ENCODE results near the gene TSC2.
A peak's percentile ranks its signal among the peaks of the same experiment; 100 is the strongest.

Gene TSC2

GRCh38 chr16:2005646-2006045 lies 42.1 kb upstream of the TSC2 start:
- peak overlapping the region in 4 of 7 experiments; percentile 19 to 65 (median 48) for H3K4me3 ChIP-seq (ENCODE audit: control insufficient read depth in 1 of 7, extremely low read depth in 1 of 7, insufficient read depth in 4 of 7, low read depth in 2 of 7, low read length in 6 of 7)
- peaks cover 7 to 69% (median 62%) of the 10 kb centered on the region in 4 experiments for H3K4me1 ChIP-seq (ENCODE audit: control extremely low read depth in 1 of 4, control insufficient read depth in 4 of 4, insufficient read depth in 4 of 4, low read length in 3 of 4)
- peak; percentile 86 to 92 (median 91) for DNase-seq
- 20% methylated on average over 13 of the region's 21 CpGs for WGBS (ENCODE audit: insufficient coverage)
- ChIA-PET CTCF (interaction anchor here (0.6 to 6.9 kb wide), 18 partner anchors 9 to 511 kb away, joined by 3 to 80 read pairs (median 4); partner anchors contain the start of genes NPW, RAB26 and TRAF7), POLR2A (interaction anchor here (3.4 kb wide), 1 partner anchor 149 kb away, joined by 15 read pairs; the partner anchor contains the start of gene TRAF7)
- H3K27me3 ChIP-seq (replicated peaks in 2 of 5; ENCODE audit: control insufficient read depth in 4 of 5, insufficient read depth in 5 of 5, low read length in 4 of 5) = no peaks in the 10 kb centered on the region
- H3K27ac ChIP-seq (ENCODE audit: insufficient read depth in 1 of 2, low read depth in 1 of 2, low read length in 2 of 2, poor library complexity in 1 of 2, severe bottlenecking in 2 of 2) = peak overlapping the region in 1 of 2 experiments; percentile 91
- H3K9me3 ChIP-seq (ENCODE audit: control extremely low read depth in 1 of 5, control insufficient read depth in 4 of 5, insufficient read depth in 2 of 5, low read depth in 1 of 5, low read length in 4 of 5) = no peaks in the 10 kb centered on the region
- H3K36me3 ChIP-seq (ENCODE audit: control insufficient read depth in 4 of 4, insufficient read depth in 4 of 4, low read length in 3 of 4) = peaks cover 0 to 51% (median 25%) of the 10 kb centered on the region in 4 experiments

DNA sequence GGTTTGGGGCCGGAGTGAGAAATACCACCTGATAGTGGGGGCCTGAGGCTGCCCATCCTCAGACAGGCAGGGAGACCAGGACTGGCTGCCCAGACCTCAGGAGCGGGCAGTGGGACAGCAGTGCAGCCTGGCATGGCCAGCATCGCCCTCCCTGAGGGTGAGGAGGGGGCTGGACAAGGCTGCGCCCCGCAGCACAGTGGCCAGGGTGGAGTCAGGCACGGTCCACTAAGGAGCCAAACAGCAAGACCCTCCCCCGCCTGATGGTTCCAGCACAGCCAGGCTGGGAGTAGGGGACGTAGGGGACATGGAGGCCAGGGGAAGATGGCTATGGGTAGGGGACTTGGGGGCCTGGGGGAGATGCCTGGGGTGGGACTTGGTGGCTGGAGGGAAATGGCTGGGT lies 41.5 kb upstream of the TSC2 start:
- WGBS (ENCODE audit: insufficient coverage) = 97% methylated on average over 7 of the region's 8 CpGs
- Histone ChIP-seq H3K4me1 (ENCODE audit: control extremely low read depth in 1 of 4, control insufficient read depth in 4 of 4, insufficient read depth in 4 of 4, low read length in 3 of 4) (peaks cover 7 to 69% (median 63%) of the 10 kb centered on the region in 4 experiments), H3K36me3 (ENCODE audit: control insufficient read depth in 4 of 4, insufficient read depth in 4 of 4, low read length in 3 of 4) (peaks cover 0 to 44% (median 20%) of the 10 kb centered on the region in 4 experiments), H3K4me3 (ENCODE audit: control insufficient read depth in 1 of 7, extremely low read depth in 1 of 7, insufficient read depth in 4 of 7, low read depth in 2 of 7, low read length in 6 of 7) (peak overlapping the region in 2 of 7 experiments; percentile 11 to 47), H3K27me3 (replicated peaks in 2 of 5; ENCODE audit: control insufficient read depth in 4 of 5, insufficient read depth in 5 of 5, low read length in 4 of 5) (no peaks in the 10 kb centered on the region), H3K27ac (ENCODE audit: insufficient read depth in 1 of 2, low read depth in 1 of 2, low read length in 2 of 2, poor library complexity in 1 of 2, severe bottlenecking in 2 of 2) (peak overlapping the region; percentile 82 to 91), H3K9me3 (ENCODE audit: control extremely low read depth in 1 of 5, control insufficient read depth in 4 of 5, insufficient read depth in 2 of 5, low read depth in 1 of 5, low read length in 4 of 5) (no peaks in the 10 kb centered on the region)
- POLR2A ChIA-PET = interaction anchor here (3.4 kb wide), 1 partner anchor 148 kb away, joined by 15 read pairs; the partner anchor contains the start of gene TRAF7
- DNase-seq = no peak
- CTCF ChIA-PET = interaction anchor here (0.6 to 6.9 kb wide), 13 partner anchors 10 to 147 kb away, joined by 3 to 80 read pairs (median 5); partner anchors contain the start of genes NPW, RAB26 and TRAF7

- peak overlapping the region; percentile 82 to 91 for H3K27ac ChIP-seq (ENCODE audit: insufficient read depth in 1 of 2, low read depth in 1 of 2, low read length in 2 of 2, poor library complexity in 1 of 2, severe bottlenecking in 2 of 2)
- no peaks in the 10 kb centered on the region for H3K27me3 ChIP-seq (replicated peaks in 2 of 5; ENCODE audit: control insufficient read depth in 4 of 5, insufficient read depth in 5 of 5, low read length in 4 of 5)
- ChIA-PET CTCF (interaction anchor here (0.6 to 6.9 kb wide), 8 partner anchors 13 to 493 kb away, joined by 3 to 80 read pairs (median 5); partner anchors contain the start of genes NPW, NTHL1, TRAF7 and TSC2), POLR2A (interaction anchor here (0.7 to 1.8 kb wide), 3 partner anchors 43 to 148 kb away, joined by 3 to 8 read pairs (median 5); partner anchors contain the start of genes RPS2 and TRAF7)
- WGBS (ENCODE audit: insufficient coverage) = 59% methylated on average over 13 of the region's 16 CpGs
- H3K4me1 ChIP-seq (ENCODE audit: control extremely low read depth in 1 of 4, control insufficient read depth in 4 of 4, insufficient read depth in 4 of 4, low read length in 3 of 4) = peaks cover 7 to 69% (median 63%) of the 10 kb centered on the region in 4 experiments
- peaks cover 0 to 35% (median 11%) of the 10 kb centered on the region in 4 experiments for H3K36me3 ChIP-seq (ENCODE audit: control insufficient read depth in 4 of 4, insufficient read depth in 4 of 4, low read length in 3 of 4)
- H3K4me3 ChIP-seq (ENCODE audit: control insufficient read depth in 1 of 7, extremely low read depth in 1 of 7, insufficient read depth in 4 of 7, low read depth in 2 of 7, low read length in 6 of 7) = peak overlapping the region in 5 of 7 experiments; percentile 70 to 91 (median 90)
- no peak for DNase-seq
- H3K9me3 ChIP-seq (ENCODE audit: control extremely low read depth in 1 of 5, control insufficient read depth in 4 of 5, insufficient read depth in 2 of 5, low read depth in 1 of 5, low read length in 4 of 5) = no peaks in the 10 kb centered on the region
These were observed 40.5 kb upstream of the TSC2 start for GRCh38 chr16:2007081-2007836.

- H3K27me3 ChIP-seq (replicated peaks in 2 of 5; ENCODE audit: control insufficient read depth in 4 of 5, insufficient read depth in 5 of 5, low read length in 4 of 5) = no peaks in the 10 kb centered on the region
- H3K27ac ChIP-seq (ENCODE audit: insufficient read depth in 1 of 2, low read depth in 1 of 2, low read length in 2 of 2, poor library complexity in 1 of 2, severe bottlenecking in 2 of 2) = peak overlapping the region; percentile 82 to 91
- no peaks in the 10 kb centered on the region for H3K9me3 ChIP-seq (ENCODE audit: control extremely low read depth in 1 of 5, control insufficient read depth in 4 of 5, insufficient read depth in 2 of 5, low read depth in 1 of 5, low read length in 4 of 5)
- H3K4me1 ChIP-seq (ENCODE audit: control extremely low read depth in 1 of 4, control insufficient read depth in 4 of 4, insufficient read depth in 4 of 4, low read length in 3 of 4) = peaks cover 7 to 69% (median 63%) of the 10 kb centered on the region in 4 experiments
- ChIA-PET CTCF (interaction anchor here (0.6 to 6.9 kb wide), 10 partner anchors 11 to 492 kb away, joined by 3 to 80 read pairs (median 4); partner anchors contain the start of genes NPW, NTHL1, TRAF7 and TSC2), POLR2A (interaction anchor here (0.6 to 1.8 kb wide), 4 partner anchors 43 to 147 kb away, joined by 3 to 8 read pairs (median 4); partner anchors contain the start of genes RPS2 and TRAF7)
- peak; percentile 70 to 88 (median 84) for DNase-seq
- 2% methylated on average over 10 of the region's 15 CpGs for WGBS (ENCODE audit: insufficient coverage)
- H3K36me3 ChIP-seq (ENCODE audit: control insufficient read depth in 4 of 4, insufficient read depth in 4 of 4, low read length in 3 of 4) = peaks cover 0 to 27% (median 3%) of the 10 kb centered on the region in 4 experiments
- H3K4me3 ChIP-seq (ENCODE audit: control insufficient read depth in 1 of 7, extremely low read depth in 1 of 7, insufficient read depth in 4 of 7, low read depth in 2 of 7, low read length in 6 of 7) = peak overlapping the region in 5 of 7 experiments; percentile 70 to 91 (median 90)
These were observed 39.7 kb upstream of the TSC2 start for GRCh38 chr16:2008009-2008526.

GRCh38 chr16:2008631-2009163 lies 39.1 kb upstream of the TSC2 start:
- H3K9me3 ChIP-seq (ENCODE audit: control extremely low read depth in 1 of 5, control insufficient read depth in 4 of 5, insufficient read depth in 2 of 5, low read depth in 1 of 5, low read length in 4 of 5) = no peaks in the 10 kb centered on the region
- peak in 2 of 3 donors; percentile 35 to 52 for DNase-seq
- 3% methylated on average over 20 of the region's 23 CpGs for WGBS (ENCODE audit: insufficient coverage)
- H3K4me3 ChIP-seq (ENCODE audit: control insufficient read depth in 1 of 7, extremely low read depth in 1 of 7, insufficient read depth in 4 of 7, low read depth in 2 of 7, low read length in 6 of 7) = peak overlapping the region; percentile 47 to 91 (median 80)
- ChIA-PET POLR2A (interaction anchor here (1.8 kb wide), 1 partner anchor 145 kb away, joined by 8 read pairs; no protein-coding TSS in a partner anchor), CTCF (interaction anchor here (1.1 to 6.9 kb wide), 8 partner anchors 12 to 145 kb away, joined by 3 to 80 read pairs (median 5); partner anchors contain the start of genes NPW, NTHL1, TRAF7 and TSC2)
- H3K36me3 ChIP-seq (ENCODE audit: control insufficient read depth in 4 of 4, insufficient read depth in 4 of 4, low read length in 3 of 4) = peaks cover 0 to 21% (median under 1%) of the 10 kb centered on the region in 4 experiments
- H3K4me1 ChIP-seq (ENCODE audit: control extremely low read depth in 1 of 4, control insufficient read depth in 4 of 4, insufficient read depth in 4 of 4, low read length in 3 of 4) = peaks cover 7 to 66% (median 60%) of the 10 kb centered on the region in 4 experiments
- peak overlapping the region; percentile 72 to 91 for H3K27ac ChIP-seq (ENCODE audit: insufficient read depth in 1 of 2, low read depth in 1 of 2, low read length in 2 of 2, poor library complexity in 1 of 2, severe bottlenecking in 2 of 2)
- H3K27me3 ChIP-seq (replicated peaks in 2 of 5; ENCODE audit: control insufficient read depth in 4 of 5, insufficient read depth in 5 of 5, low read length in 4 of 5) = no peaks in the 10 kb centered on the region

DNA sequence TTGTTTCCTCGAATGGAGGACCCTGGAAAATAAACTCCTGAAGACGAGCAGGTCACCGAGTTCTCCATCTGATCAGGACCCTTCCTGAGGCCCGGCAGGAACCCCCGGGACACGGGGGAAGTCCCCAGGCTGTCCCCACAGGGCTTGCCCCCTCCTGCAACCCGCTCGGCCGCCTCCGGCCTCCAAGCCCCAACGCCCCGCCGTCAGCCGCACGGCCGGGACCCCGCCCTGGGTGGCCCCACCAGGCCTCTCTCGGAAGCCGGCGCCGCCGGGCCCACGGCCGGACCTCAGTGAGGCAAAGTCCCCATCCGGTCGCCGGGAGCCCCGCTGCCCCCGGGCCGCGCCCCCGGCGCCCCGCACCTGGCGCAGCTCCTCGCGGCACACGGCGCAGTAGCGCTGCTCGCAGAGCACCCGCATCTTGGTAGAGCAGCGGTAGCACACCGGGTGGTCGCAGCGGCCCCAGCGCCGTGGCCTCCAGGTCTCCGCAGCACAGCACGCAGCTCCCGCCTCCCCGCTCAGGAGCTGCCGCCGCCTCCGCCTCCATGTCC lies 38.5 kb upstream of the TSC2 start:
- CTCF ChIA-PET = interaction anchor here (1.1 to 6.9 kb wide), 6 partner anchors 12 to 144 kb away, joined by 4 to 80 read pairs (median 6); partner anchors contain the start of gene TRAF7
- WGBS (ENCODE audit: insufficient coverage) = under 1% methylated on average over 45 of the region's 55 CpGs
- POLR2A ChIA-PET = interaction anchor here (0.9 kb wide), 1 partner anchor 44 kb away, joined by 4 read pairs; the partner anchor contains the start of gene RPS2
- peak overlapping the region; percentile 72 to 91 for H3K27ac ChIP-seq (ENCODE audit: insufficient read depth in 1 of 2, low read depth in 1 of 2, low read length in 2 of 2, poor library complexity in 1 of 2, severe bottlenecking in 2 of 2)
- H3K36me3 ChIP-seq (ENCODE audit: control insufficient read depth in 4 of 4, insufficient read depth in 4 of 4, low read length in 3 of 4) = peaks cover 0 to 21% (median under 1%) of the 10 kb centered on the region in 4 experiments
- no peak for DNase-seq
- peak overlapping the region; percentile 47 to 91 (median 80) for H3K4me3 ChIP-seq (ENCODE audit: control insufficient read depth in 1 of 7, extremely low read depth in 1 of 7, insufficient read depth in 4 of 7, low read depth in 2 of 7, low read length in 6 of 7)
- H3K27me3 ChIP-seq (replicated peaks in 2 of 5; ENCODE audit: control insufficient read depth in 4 of 5, insufficient read depth in 5 of 5, low read length in 4 of 5) = no peaks in the 10 kb centered on the region
- peaks cover 7 to 60% (median 56%) of the 10 kb centered on the region in 4 experiments for H3K4me1 ChIP-seq (ENCODE audit: control extremely low read depth in 1 of 4, control insufficient read depth in 4 of 4, insufficient read depth in 4 of 4, low read length in 3 of 4)
- H3K9me3 ChIP-seq (ENCODE audit: control extremely low read depth in 1 of 5, control insufficient read depth in 4 of 5, insufficient read depth in 2 of 5, low read depth in 1 of 5, low read length in 4 of 5) = no peaks in the 10 kb centered on the region
